Prostate gland (tissue), 2 donors: Measurements from ENCODE around the gene MAGEB17. TPM values are rescaled to one million over a fixed set of nuclear protein-coding genes. Genes with fewer than 3 reads are reported as not detected.
"Not testable (repeated sequence)": the region's sequence is repeated elsewhere in the genome, so short reads cannot be mapped to it uniquely, and the experiment has no call there.

Experiments
- DNase-seq: peaks from one replicate; pipeline ENCODE4 v3.0.0-alpha.2; 2019; ENCODE audit warnings: low spot score
- H3K27ac ChIP-seq, 2 donors: fragments of 200-600 bp; sonication (generic); 2 replicates each; pipeline ENCODE4 v1.5.1; 2017 to 2019
- H3K27me3 ChIP-seq: fragments of 200-600 bp; sonication (generic); replicated peaks from 2 replicates; pipeline ENCODE4 v1.5.1; 2019; ENCODE audit not compliant: insufficient read depth
- H3K36me3 ChIP-seq, 2 donors: fragments of 200-600 bp; sonication (generic); 1 replicate in 1 of 2; 2 replicates in 1 of 2; pipeline versions ENCODE4 v1.5.1 to v1.8.1; 2017 to 2019
- H3K4me1 ChIP-seq: fragments of 200-600 bp; sonication (generic); replicated peaks from 2 replicates; pipeline ENCODE4 v1.5.1; 2019
- H3K4me3 ChIP-seq, 2 donors: fragments of 200-600 bp; sonication (generic); 2 replicates each; pipeline ENCODE4 v1.5.1; 2017 to 2019
- H3K9me3 ChIP-seq: fragments of 200-600 bp; sonication (generic); 2 replicates; pipeline ENCODE4 v1.5.1; 2017
- CTCF ChIP-seq, 4 experiments: fragments of 200-600 bp in 2 of 4; fragments of 450-650 bp in 2 of 4; sonication (generic) in 2 of 4; IDR thresholded peaks; 1 replicate in 3 of 4; 2 replicates in 1 of 4; pipeline ENCODE4 v1.5.1; 2016 to 2019; ENCODE audit warnings: antibody characterized with exemption in 4 of 4, mild to moderate bottlenecking in 2 of 4, moderate library complexity in 2 of 4
- POLR2A ChIP-seq: fragments of 450-650 bp; IDR thresholded peaks from one replicate; pipeline ENCODE4 v1.6.1; 2016; ENCODE audit warnings: antibody characterized with exemption, mild to moderate bottlenecking
- POLR2AphosphoS5 ChIP-seq: sonication (generic); formaldehyde crosslinking; IDR thresholded peaks from one replicate; pipeline ENCODE4 v1.6.1; 2017; ENCODE audit warnings: antibody characterized with exemption
- WGBS: methylation state at CpG from one replicate; pipeline ENCODE4 v1.1.5; 2018; 5-methylcytosine and 5-hydroxymethylcytosine counted together
- intact Hi-C: fragments of 100-400 bp; cut with DNase I; formaldehyde crosslinking; loops from one replicate; pipeline ENCODE4 v1.14.2; 2022
- total RNA-seq, 2 donors: library from RNA; depleted of rRNA; stranded (reverse); fragments of >200 nt; gene quantifications; one replicate each; pipeline ENCODE4 v1.1.0, GENCODE V29; 2016

Gene MAGEB17
- total RNA-seq, 2 donors from 2014 or later = 0.62 to 1.1 TPM

GRCh38 chrX:16177260-16177659 is 10.0 kb downstream of the MAGEB17 start:
- Histone ChIP-seq H3K27me3 (no peaks in the 10 kb centered on the region), H3K9me3 (no peaks in the 10 kb centered on the region), H3K36me3 (no peaks in the 10 kb centered on the region), H3K27ac (no peak overlapping the region), H3K4me1 (no peaks in the 10 kb centered on the region), H3K4me3 (no peak overlapping the region)
- WGBS = 50% methylated on average over 2 of the region's 2 CpGs
- TF ChIP-seq POLR2AphosphoS5 = no peak
- no peak for TF ChIP-seq POLR2A
- TF ChIP-seq CTCF (IDR thresholded peaks at IDR 0.05) = no peak
- no peak for DNase-seq
- intact Hi-C loops = no loop called here

GRCh38 chrX:16183843-16184242 is 16.6 kb downstream of the MAGEB17 start:
- DNase-seq, H3K36me3 ChIP-seq, intact Hi-C loops, H3K4me1 ChIP-seq, H3K27me3 ChIP-seq, H3K9me3 ChIP-seq, H3K27ac ChIP-seq, H3K4me3 ChIP-seq: not testable (repeated sequence)
- 40% methylated on average over 10 of the region's 10 CpGs for WGBS

- TF ChIP-seq POLR2AphosphoS5 (no peak), CTCF (IDR thresholded peaks at IDR 0.05) (no peak), POLR2A (no peak)
- Histone ChIP-seq H3K27ac (no peak overlapping the region), H3K4me1 (no peaks in the 10 kb centered on the region), H3K4me3 (no peak overlapping the region), H3K27me3 (no peaks in the 10 kb centered on the region), H3K36me3 (no peaks in the 10 kb centered on the region), H3K9me3 (no peaks in the 10 kb centered on the region)
- 67% methylated on average over 2 of the region's 2 CpGs for WGBS
- DNase-seq = no peak
- intact Hi-C loops = no loop called here
These were observed 18.4 kb downstream of the MAGEB17 start for GRCh38 chrX:16185725-16186136.

GRCh38 chrX:16186380-16187007 is 19.2 kb downstream of the MAGEB17 start:
- intact Hi-C loops = no loop called here
- Histone ChIP-seq H3K4me3 (no peak overlapping the region), H3K27ac (no peak overlapping the region), H3K4me1 (no peaks in the 10 kb centered on the region), H3K27me3 (no peaks in the 10 kb centered on the region), H3K36me3 (no peaks in the 10 kb centered on the region), H3K9me3 (no peaks in the 10 kb centered on the region)
- no peak for DNase-seq
- WGBS = 55% methylated on average over 3 of the region's 3 CpGs
- no peak for TF ChIP-seq CTCF (IDR thresholded peaks at IDR 0.05)
- TF ChIP-seq POLR2AphosphoS5 = no peak
- TF ChIP-seq POLR2A = no peak

- Histone ChIP-seq H3K27me3 (no peaks in the 10 kb centered on the region), H3K4me3 (no peak overlapping the region), H3K36me3 (no peaks in the 10 kb centered on the region), H3K27ac (no peak overlapping the region), H3K9me3 (no peaks in the 10 kb centered on the region), H3K4me1 (no peaks in the 10 kb centered on the region)
- TF ChIP-seq POLR2A (no peak), CTCF (IDR thresholded peaks at IDR 0.05) (no peak), POLR2AphosphoS5 (no peak)
- 46% methylated on average over 4 of the region's 4 CpGs for WGBS
- intact Hi-C loops = no loop called here
- no peak for DNase-seq
These were observed 19.9 kb downstream of the MAGEB17 start for GRCh38 chrX:16187024-16187760.
